Measurements from ENCODE around the gene BACH1. TPM values are rescaled to one million over a fixed set of nuclear protein-coding genes. Genes with fewer than 3 reads are reported as not detected.
A peak's percentile ranks its signal among the peaks of the same experiment; 100 is the strongest.
"Not testable (repeated sequence)": the region's sequence is repeated elsewhere in the genome, so short reads cannot be mapped to it uniquely, and the experiment has no call there.

BACH1 gene
- 100 to 1,000 TPM in 4 of 7 donors, 10 to 100 TPM in 3; 60.5 to 131 (median 102) TPM for total RNA-seq
- polyA plus RNA-seq, result 1 to 10 TPM; 6.7 to 9.8 (median 7.2) TPM
- long read RNA-seq, donor 1, full-length matches to known transcripts, result 5 of 5 reads
- long read RNA-seq, donor 1, partial matches to known transcripts, result 0 of 5 reads
- long read RNA-seq, donor 1, other reads (novel, unspliced or antisense), result 0 of 5 reads
- long read RNA-seq, donor 2, full-length matches to known transcripts, result 1 of 1 reads
- long read RNA-seq, donor 2, partial matches to known transcripts, result 0 of 1 reads
- long read RNA-seq, donor 2, other reads (novel, unspliced or antisense), result 0 of 1 reads

- intact Hi-C loops (cut with DNase I; ENCODE audit: low total_unique reads), result loop anchor here (10.0 kb wide), 2 partner anchors 124 to 214 kb away; no protein-coding TSS in a partner anchor
- peaks cover 0 to 5% (median 0%) of the 10 kb centered on the region in 8 donors for H3K9me3 ChIP-seq
- H3K27me3 ChIP-seq (replicated peaks in 1 of 7), result no peaks in the 10 kb centered on the region
- WGBS, 5 donors, result 2 to 10% (median 3%) methylated on average over 21 to 87 of the region's 87 CpGs
- H3K27ac ChIP-seq, result peak within 1 kb of the TSS; percentile 92 to 100 (median 97)
- H3K4me1 ChIP-seq, result peaks cover 24 to 79% (median 49%) of the 10 kb centered on the region in 6 donors
- H3K4me3 ChIP-seq, result peak within 1 kb of the TSS; percentile 60 to 86 (median 68)
- DNase-seq, result peak; percentile 98
- H3K36me3 ChIP-seq, result no peaks in the 10 kb centered on the region
- TF ChIP-seq POLR2AphosphoS5 (IDR thresholded peaks at IDR 0.05), result peak; percentile 97 to 98 (median 97)
- TF ChIP-seq POLR2A (IDR thresholded peaks at IDR 0.05), result peak in 2 of 3 donors; percentile 89
- TF ChIP-seq, protein P1, sequence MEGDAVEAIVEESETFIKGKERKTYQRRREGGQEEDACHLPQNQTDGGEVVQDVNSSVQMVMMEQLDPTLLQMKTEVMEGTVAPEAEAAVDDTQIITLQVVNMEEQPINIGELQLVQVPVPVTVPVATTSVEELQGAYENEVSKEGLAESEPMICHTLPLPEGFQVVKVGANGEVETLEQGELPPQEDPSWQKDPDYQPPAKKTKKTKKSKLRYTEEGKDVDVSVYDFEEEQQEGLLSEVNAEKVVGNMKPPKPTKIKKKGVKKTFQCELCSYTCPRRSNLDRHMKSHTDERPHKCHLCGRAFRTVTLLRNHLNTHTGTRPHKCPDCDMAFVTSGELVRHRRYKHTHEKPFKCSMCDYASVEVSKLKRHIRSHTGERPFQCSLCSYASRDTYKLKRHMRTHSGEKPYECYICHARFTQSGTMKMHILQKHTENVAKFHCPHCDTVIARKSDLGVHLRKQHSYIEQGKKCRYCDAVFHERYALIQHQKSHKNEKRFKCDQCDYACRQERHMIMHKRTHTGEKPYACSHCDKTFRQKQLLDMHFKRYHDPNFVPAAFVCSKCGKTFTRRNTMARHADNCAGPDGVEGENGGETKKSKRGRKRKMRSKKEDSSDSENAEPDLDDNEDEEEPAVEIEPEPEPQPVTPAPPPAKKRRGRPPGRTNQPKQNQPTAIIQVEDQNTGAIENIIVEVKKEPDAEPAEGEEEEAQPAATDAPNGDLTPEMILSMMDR (IDR thresholded peaks at IDR 0.05 in 8 of 11, conservative IDR thresholded peaks at IDR 0.05 in 3 of 11), result peak in 10 of 11 experiments; percentile 18 to 88 (median 64)
Measured at GRCh38 chr21:29298348-29299045, at the start of gene BACH1. TSS of gene BACH1 (plus strand) at chr21:29298922. CDS start at chr21:29321281, 22,359 bp downstream.

DNA sequence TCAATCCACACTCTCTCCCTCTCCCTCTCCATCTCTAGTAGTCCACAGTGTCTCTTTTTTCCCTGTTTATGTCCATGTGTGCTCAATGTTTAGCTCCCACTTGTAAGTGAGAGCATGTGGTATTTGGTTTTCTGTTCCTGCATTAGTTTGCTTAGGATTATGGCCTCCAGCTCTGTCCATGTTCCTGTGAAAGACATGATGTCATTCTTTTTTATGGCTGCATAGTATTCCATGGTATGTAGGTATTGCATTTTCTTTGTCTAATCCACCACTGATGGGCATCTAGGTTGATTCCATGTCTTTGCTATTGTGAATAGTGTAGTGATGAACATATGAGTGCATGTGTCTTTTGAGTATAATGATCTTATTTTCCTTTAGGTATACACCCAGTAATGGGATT lies 49.4 kb upstream of the BACH1 start:
- H3K4me3 ChIP-seq; intact Hi-C loops (cut with DNase I; ENCODE audit: low total_unique reads); H3K27ac ChIP-seq; DNase-seq; H3K36me3 ChIP-seq; H3K27me3 ChIP-seq (replicated peaks in 1 of 7): not testable (repeated sequence)
- H3K9me3 ChIP-seq, result peaks cover 0 to 22% (median 15%) of the 10 kb centered on the region in 8 donors
- H3K4me1 ChIP-seq, result peaks cover 0 to 20% (median 4%) of the 10 kb centered on the region in 6 donors

DNA sequence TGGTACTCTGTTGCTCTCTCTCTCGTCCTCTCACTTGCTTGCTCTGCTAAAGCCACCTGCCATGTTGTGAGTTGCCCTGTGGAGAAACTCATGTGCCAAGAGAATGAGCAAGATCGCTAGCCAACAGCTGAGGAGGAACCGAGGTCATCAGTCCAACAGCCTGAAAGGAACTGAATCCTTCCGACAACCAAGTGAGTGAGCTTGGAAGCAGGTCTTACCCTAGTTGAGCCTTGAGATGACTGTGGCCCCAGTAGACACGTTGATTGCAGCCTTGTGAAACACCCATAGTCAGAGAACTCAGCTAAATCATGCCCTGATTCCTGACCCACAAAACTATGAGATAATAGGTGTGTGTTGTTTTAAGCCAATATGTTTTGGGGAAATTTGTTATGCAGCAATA lies 48.1 kb upstream of the BACH1 start:
- intact Hi-C loops (cut with DNase I; ENCODE audit: low total_unique reads), result no loop called here
- DNase-seq, result no peak
- WGBS, 5 donors, result 77 to 91% (median 80%) methylated on average over 5 of the region's 5 CpGs
- TF ChIP-seq POLR2A (IDR thresholded peaks at IDR 0.05) (no peak), POLR2AphosphoS5 (IDR thresholded peaks at IDR 0.05) (no peak)
- TF ChIP-seq, protein P1 (IDR thresholded peaks at IDR 0.05 in 8 of 11, conservative IDR thresholded peaks at IDR 0.05 in 3 of 11), result no peak
- H3K4me1 ChIP-seq, result peaks cover 0 to 15% (median 4%) of the 10 kb centered on the region in 6 donors
- no peak overlapping the region for H3K4me3 ChIP-seq
- H3K27ac ChIP-seq, result no peak overlapping the region
- H3K9me3 ChIP-seq, result peaks cover 0 to 32% (median 26%) of the 10 kb centered on the region in 8 donors
- H3K36me3 ChIP-seq, result no peaks in the 10 kb centered on the region
- H3K27me3 ChIP-seq (replicated peaks in 1 of 7), result no peaks in the 10 kb centered on the region

GRCh38 chr21:29253861-29254260 lies 44.9 kb upstream of the BACH1 start:
- H3K36me3 ChIP-seq; H3K27me3 ChIP-seq (replicated peaks in 1 of 7); DNase-seq; H3K27ac ChIP-seq; intact Hi-C loops (cut with DNase I; ENCODE audit: low total_unique reads); H3K4me1 ChIP-seq; H3K4me3 ChIP-seq: not testable (repeated sequence)
- peaks cover 0 to 32% (median 26%) of the 10 kb centered on the region in 8 donors for H3K9me3 ChIP-seq

DNA sequence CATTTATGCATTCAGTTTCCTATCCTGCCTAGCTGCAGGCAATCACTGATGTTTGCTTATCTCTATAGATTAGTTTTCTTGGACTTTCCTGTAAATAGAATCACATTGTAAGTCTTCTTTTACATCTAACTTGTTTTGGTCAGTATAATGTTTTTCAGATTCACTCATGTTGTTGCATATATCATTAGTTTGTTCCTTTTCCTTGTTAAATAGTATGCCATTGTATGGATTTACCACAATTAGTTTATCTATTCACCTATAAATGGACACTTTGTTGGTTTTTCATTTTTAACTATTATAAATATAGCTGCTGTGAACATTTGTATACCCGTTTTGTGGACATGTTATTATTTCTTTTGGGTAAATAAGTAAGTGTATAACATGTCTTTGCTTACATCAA lies 44.2 kb upstream of the BACH1 start:
- H3K4me1 ChIP-seq, result peaks cover 0 to 10% (median 0%) of the 10 kb centered on the region in 6 donors
- intact Hi-C loops (cut with DNase I; ENCODE audit: low total_unique reads), result no loop called here
- no peaks in the 10 kb centered on the region for H3K36me3 ChIP-seq
- TF ChIP-seq POLR2A (IDR thresholded peaks at IDR 0.05), result no peak
- no peak for TF ChIP-seq POLR2AphosphoS5 (IDR thresholded peaks at IDR 0.05)
- TF ChIP-seq, protein P1 (IDR thresholded peaks at IDR 0.05 in 8 of 11, conservative IDR thresholded peaks at IDR 0.05 in 3 of 11), result no peak
- no peaks in the 10 kb centered on the region for H3K27me3 ChIP-seq (replicated peaks in 1 of 7)
- DNase-seq, result no peak
- 88 to 100% (median 92%) methylated on average over 1 of the region's 1 CpG for WGBS, 5 donors
- no peak overlapping the region for H3K4me3 ChIP-seq
- H3K9me3 ChIP-seq, result peaks cover 0 to 32% (median 26%) of the 10 kb centered on the region in 8 donors
- no peak overlapping the region for H3K27ac ChIP-seq
